DMS 273 (cell line): Measurements from ENCODE around the gene CSF2.
A peak's percentile ranks its signal among the peaks of the same experiment; 100 is the strongest.
"Not testable (repeated sequence)": the region's sequence is repeated elsewhere in the genome, so short reads cannot be mapped to it uniquely, and the experiment has no call there.

Source experiments
- DNase-seq: peaks from one replicate; lab custom pipeline; 2025; ENCODE audit not compliant: unreplicated experiment; lab: John Stamatoyannopoulos, UW

Gene CSF2

GRCh38 chr5:132105688-132106087 is 32.1 kb downstream of the CSF2 start:
- DNase-seq, result no peak

GRCh38 chr5:132108495-132108894 is 34.9 kb downstream of the CSF2 start:
- DNase-seq, result not testable (repeated sequence)

GRCh38 chr5:132108957-132109356 is 35.4 kb downstream of the CSF2 start:
- DNase-seq, result not testable (repeated sequence)

DNA sequence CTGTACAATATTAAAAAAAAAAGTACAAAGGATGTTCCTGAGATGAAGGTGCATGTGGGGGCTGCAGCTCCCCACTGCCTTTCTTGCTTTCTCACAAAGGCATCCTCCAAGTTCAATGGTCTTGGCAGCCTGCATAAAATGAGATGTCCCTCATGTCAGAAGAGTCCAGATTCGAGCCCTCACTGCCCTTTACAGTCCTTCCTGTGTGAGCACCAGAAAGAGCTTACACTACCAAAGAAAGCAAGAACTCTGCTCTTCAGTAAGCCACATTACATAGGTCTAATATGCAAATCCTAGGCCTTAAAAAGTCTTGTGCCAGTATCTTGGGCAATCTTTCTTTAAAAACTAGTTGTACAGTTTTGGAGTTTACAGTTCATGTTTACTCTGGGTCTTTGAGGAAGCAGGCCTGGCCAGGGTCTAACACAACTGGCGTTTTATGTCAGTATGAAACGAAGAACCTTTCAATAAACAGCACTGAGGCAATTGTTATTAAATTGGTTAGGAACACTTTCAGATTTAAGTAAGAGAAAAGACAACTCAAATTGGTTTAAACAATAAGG is 36.0 kb downstream of the CSF2 start:
- DNase-seq, result no peak

- DNase-seq, result no peak
Observed at GRCh38 chr5:132110195-132110594, 36.6 kb downstream of the CSF2 start.

DNA sequence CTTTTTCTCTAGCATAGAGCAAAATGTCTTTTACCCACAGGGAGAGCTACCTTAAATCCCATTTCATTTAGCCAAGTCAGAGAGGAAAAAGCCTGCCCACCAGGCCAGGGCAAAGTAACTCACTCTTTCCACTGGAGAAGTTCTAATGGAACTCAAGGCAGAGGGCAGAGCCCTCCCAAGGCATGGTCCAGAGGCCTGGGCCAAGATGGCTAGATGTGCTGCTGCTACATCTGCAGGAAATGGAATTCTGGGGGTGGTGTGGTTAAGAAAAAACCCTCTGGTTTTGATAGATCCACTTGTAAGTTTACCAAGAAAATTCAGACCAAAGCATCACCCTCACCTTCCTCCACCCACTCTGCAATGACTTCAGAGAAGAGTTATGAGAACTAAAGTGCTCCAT is 37.3 kb downstream of the CSF2 start:
- no peak for DNase-seq

DNA sequence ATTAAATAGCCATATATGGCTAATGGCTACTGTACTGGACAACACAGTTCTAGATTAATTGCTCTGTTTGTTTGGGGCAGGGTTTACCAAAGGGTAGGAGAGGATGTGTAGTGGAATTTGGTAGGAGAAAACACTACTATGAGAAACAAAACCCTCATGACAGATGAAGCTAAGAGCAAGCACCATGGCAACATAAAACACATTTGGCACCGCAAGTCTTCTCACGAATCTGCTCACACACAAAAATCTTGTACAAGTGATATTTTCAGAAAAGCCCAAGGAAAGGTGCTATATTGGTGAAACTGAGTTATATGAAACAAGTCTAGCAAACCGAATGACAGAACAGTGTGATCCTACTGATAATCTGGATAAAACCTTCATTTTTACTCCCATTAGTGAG is 38.5 kb downstream of the CSF2 start:
- DNase-seq, result peak; percentile 32

GRCh38 chr5:132114150-132115121 is 40.8 kb downstream of the CSF2 start:
- DNase-seq, result no peak

DNA sequence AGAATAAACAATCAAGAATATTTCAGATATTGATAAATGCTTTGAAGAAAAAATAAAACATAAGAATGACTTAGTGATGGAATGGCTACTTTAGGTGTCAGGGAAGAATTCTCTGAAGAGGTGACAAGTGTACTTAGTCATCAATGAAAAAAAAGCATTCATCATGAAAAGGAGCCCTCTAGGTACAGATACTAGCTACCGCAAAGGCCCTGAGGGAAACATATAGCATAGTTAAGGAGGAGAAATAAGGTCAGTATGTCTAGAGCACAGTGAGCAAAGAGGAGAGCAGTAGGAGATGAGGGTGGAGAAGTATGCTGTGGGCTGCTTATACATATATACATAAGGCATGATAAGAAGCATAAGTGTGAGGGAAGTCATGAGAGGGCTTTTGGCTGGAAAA is 41.8 kb downstream of the CSF2 start:
- DNase-seq, result no peak

DNA sequence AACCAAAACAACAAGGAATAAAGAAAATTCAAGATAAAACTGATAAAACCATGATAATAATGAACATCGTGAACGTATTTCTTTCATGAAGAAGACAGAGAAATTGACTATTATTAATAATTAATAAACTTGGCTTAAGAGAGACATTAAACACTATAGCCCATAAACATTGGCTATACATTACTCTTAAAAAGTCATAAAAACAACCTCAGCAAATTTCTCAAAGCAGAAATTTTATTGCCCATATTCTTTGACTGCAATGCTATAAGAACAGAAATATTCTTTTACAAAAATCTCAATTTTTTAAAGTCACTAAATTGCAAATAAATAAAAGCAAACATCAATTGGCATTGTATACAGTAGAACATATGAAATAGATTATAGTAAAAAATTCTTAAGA is 42.5 kb downstream of the CSF2 start:
- DNase-seq, result no peak

GRCh38 chr5:132116909-132117489 is 43.4 kb downstream of the CSF2 start:
- DNase-seq, result not testable (repeated sequence)

DNA sequence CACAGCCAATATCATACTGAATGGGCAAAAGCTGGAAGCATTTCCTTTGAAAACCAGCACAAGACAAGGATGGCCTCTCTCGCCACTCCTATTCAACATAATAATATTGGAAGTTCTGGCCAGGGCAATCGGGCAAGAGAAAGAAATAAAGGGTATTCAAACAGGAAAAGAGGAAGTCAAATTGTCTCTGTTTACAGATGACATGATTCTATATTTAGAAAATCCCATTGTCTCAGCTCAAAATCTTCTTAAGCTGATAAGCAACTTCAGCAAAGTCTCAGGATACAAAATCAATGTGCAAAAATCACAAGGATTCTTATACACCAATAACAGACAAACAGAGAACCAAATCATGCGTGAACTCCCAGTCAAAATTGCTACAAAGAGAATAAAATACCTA is 47.1 kb downstream of the CSF2 start:
- not testable (repeated sequence) for DNase-seq

GRCh38 chr5:132122971-132123370 is 49.4 kb downstream of the CSF2 start:
- DNase-seq, result not testable (repeated sequence)

DNA sequence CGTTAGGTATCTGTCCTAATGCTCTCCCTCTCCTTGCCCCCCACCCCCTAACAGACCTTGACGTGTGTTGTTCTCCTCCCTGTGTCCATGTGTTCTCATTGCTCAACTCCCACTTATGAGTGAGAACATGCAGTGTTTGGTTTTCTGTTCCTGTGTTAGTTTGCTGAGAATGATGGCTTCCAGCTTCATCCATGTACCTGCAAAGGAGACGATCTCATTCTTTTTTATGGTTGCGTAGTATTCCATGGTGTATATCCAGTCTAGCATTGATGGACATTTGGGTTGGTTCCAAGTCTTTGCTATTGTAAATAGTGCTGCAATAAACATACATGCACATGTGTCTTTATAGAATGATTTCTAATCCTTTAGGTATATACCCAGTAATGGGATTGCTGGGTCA is 50.0 kb downstream of the CSF2 start:
- DNase-seq, result not testable (repeated sequence)
